Measurements from ENCODE around the gene GCGR. TPM values are rescaled to one million over a fixed set of nuclear protein-coding genes. Genes with fewer than 3 reads are reported as not detected.

Gene GCGR
- total RNA-seq, 4 donors from 2014 or later = 0.38 TPM; not detected in 3

- no peak for TF ChIP-seq CTCF (IDR thresholded peaks at IDR 0.05; ENCODE audit: low read depth)
Measured at GRCh38 chr17:81821603-81822311, 17.8 kb downstream of the GCGR start.

DNA sequence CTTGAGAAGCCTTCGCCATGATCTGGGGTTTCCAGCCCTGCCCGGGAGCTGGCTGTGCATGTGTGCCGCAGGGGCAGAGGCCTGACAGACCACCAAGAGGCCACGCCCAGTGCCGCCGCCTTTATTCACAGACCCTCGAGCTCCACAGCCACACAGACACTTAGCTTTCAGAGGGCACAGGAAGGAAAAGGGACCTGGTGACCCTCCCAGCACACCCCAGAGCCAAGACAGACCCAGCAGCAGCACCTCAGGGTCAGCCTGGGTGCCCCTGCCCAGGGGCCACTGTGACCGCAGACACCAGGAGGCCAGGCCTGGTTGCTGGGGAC, 18.3 kb downstream of the GCGR start:
- no peak for TF ChIP-seq CTCF (IDR thresholded peaks at IDR 0.05; ENCODE audit: low read depth)

- TF ChIP-seq CTCF (IDR thresholded peaks at IDR 0.05; ENCODE audit: low read depth) = no peak
Measured at GRCh38 chr17:81822996-81823819, 19.3 kb downstream of the GCGR start.

GRCh38 chr17:81823820-81824550, 20.0 kb downstream of the GCGR start:
- TF ChIP-seq CTCF (IDR thresholded peaks at IDR 0.05; ENCODE audit: low read depth) = no peak

DNA sequence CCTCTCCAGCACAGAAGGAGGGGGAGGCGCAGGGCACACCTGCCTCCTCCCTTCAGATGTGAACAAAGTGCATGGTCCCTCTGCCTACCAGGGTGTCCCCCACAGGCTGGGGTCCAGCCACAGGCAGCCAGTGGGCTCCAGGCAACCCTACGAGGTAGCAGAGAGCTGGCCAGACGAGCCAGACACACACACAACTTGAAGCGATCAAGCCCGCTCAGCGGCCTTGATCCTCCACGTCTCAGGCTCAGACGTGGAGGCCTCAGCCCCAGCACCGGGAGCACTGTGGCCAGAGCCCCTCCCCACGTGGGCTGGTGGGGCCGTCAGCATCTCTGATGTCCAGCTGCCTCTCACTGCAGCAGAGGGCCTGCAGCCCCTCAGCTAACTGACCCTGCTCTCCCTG, 20.6 kb downstream of the GCGR start:
- TF ChIP-seq CTCF (IDR thresholded peaks at IDR 0.05; ENCODE audit: low read depth) = no peak

DNA sequence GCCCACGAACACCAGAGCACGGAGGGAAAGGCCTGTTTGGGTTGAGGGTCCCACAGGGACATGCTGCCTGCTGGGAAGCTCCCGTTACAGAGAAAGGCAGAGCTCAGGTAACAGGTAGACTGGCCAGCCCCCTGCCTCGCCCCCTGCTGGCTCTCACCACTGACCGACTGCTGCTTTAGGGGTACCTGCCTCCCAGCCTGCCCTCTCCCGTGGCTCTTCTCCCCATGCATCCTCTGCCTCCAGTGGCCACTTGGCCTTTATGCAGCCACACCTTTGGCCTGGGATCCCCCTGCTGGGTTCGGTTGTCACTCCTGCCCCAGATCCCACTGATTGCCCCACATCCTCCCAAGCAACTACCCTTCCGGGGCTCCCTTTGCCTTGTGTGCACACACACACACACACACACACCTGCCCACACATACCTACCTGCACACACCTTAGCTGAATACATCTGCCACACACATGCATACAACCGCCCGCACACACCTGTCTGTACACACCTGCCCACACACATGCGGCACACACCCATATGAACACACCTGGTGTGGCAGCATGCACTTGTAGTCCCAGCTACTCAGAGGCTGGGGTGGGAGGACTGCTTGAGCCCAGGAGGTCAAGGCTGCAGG, 22.0 kb downstream of the GCGR start:
- no peak for TF ChIP-seq CTCF (IDR thresholded peaks at IDR 0.05; ENCODE audit: low read depth)
